Esophagus squamous epithelium (tissue), 5 donors: ENCODE results near the gene BTG2. TPM values are rescaled to one million over a fixed set of nuclear protein-coding genes. Genes with fewer than 3 reads are reported as not detected.

ENCODE experiments used
- DNase-seq: peaks from one replicate; lab custom pipeline; 2025; lab: John Stamatoyannopoulos, UW
- H3K27ac ChIP-seq, 4 donors: fragments of 200-600 bp; sonication (generic); one replicate each; pipeline ENCODE4 v1.5.1; 2016 to 2019; ENCODE audit warnings: mild to moderate bottlenecking in 1 of 4
- H3K27me3 ChIP-seq, 4 donors: fragments of 200-600 bp; sonication (generic); 1 replicate in 3 of 4; 2 replicates in 1 of 4; pipeline versions ENCODE4 v1.5.1 to v1.6.0; 2017 to 2021; ENCODE audit warnings: antibody characterized with exemption in 1 of 4
- H3K36me3 ChIP-seq, 3 donors: fragments of 200-600 bp; sonication (generic); one replicate each; pipeline ENCODE4 v1.5.1; 2016 to 2019
- H3K4me1 ChIP-seq, 3 donors: fragments of 200-600 bp; sonication (generic); one replicate each; pipeline ENCODE4 v1.5.1; 2017 to 2019
- H3K4me3 ChIP-seq, 4 donors: fragments of 200-600 bp; sonication (generic); 1 replicate in 3 of 4; 2 replicates in 1 of 4; pipeline ENCODE4 v1.5.1; 2016 to 2019; ENCODE audit warnings: mild to moderate bottlenecking in 2 of 4, moderate library complexity in 1 of 4
- H3K9me3 ChIP-seq, 3 donors: fragments of 200-600 bp; sonication (generic); one replicate each; pipeline ENCODE4 v1.5.1; 2016 to 2019
- POLR2A ChIP-seq, 4 donors: fragments of 450-650 bp; IDR thresholded peaks; one replicate each; pipeline ENCODE4 v1.6.1; 2017; ENCODE audit warnings: antibody characterized with exemption in 4 of 4, mild to moderate bottlenecking in 4 of 4, moderate library complexity in 3 of 4
- WGBS, 2 donors: methylation state at CpG; one replicate each; pipeline ENCODE4 v1.1.5; 2018; 5-methylcytosine and 5-hydroxymethylcytosine counted together
- intact Hi-C: fragments of 100-400 bp; cut with DNase I; formaldehyde crosslinking; loops from one replicate; pipeline ENCODE4 v1.15.0; 2022
- total RNA-seq, 4 donors: library from RNA; depleted of rRNA; stranded (reverse); fragments of >200 nt; gene quantifications; one replicate each; pipeline ENCODE4 v1.1.0, GENCODE V29; 2016
- TF ChIP-seq, protein P1 (sequence below), 6 experiments: fragments of 450-650 bp in 4 of 6; fragments of 200-600 bp in 2 of 6; sonication (generic) in 2 of 6; IDR thresholded peaks; one replicate each; pipeline ENCODE4 v1.5.1; 2016 to 2019; ENCODE audit warnings: antibody characterized with exemption in 6 of 6, mild to moderate bottlenecking in 4 of 6, moderate library complexity in 4 of 6
- donor health status: DM: yes; HTN: yes; CAD: no.

The BTG2 gene
- total RNA-seq, 4 donors from 2014 or later, result 29.7 to 46.2 (median 41.3) TPM

DNA sequence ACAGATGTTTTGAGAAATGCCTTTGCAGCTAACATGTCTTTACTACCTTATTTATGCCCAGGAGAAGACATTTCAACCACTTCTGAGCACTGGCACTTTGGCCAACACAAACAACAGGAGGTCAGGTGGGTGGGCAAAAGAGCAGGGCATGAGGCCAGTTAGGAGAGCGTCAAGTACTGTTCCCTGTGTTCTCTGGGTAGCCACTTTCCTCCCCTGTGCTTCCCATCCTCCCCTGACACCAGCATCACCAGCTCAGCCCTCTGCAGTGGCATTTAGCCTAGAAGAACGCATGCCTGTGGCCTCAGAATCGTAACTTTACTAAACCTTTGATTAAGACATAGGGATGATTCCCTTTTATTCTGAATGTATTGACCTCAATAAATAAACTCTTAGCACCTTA is 18.3 kb downstream of the BTG2 start:
- peaks cover 62 to 86% (median 67%) of the 10 kb centered on the region in 3 donors for H3K4me1 ChIP-seq
- no peak for TF ChIP-seq POLR2A (IDR thresholded peaks at IDR 0.05)
- TF ChIP-seq, protein P1, sequence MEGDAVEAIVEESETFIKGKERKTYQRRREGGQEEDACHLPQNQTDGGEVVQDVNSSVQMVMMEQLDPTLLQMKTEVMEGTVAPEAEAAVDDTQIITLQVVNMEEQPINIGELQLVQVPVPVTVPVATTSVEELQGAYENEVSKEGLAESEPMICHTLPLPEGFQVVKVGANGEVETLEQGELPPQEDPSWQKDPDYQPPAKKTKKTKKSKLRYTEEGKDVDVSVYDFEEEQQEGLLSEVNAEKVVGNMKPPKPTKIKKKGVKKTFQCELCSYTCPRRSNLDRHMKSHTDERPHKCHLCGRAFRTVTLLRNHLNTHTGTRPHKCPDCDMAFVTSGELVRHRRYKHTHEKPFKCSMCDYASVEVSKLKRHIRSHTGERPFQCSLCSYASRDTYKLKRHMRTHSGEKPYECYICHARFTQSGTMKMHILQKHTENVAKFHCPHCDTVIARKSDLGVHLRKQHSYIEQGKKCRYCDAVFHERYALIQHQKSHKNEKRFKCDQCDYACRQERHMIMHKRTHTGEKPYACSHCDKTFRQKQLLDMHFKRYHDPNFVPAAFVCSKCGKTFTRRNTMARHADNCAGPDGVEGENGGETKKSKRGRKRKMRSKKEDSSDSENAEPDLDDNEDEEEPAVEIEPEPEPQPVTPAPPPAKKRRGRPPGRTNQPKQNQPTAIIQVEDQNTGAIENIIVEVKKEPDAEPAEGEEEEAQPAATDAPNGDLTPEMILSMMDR (IDR thresholded peaks at IDR 0.05), result no peak

DNA sequence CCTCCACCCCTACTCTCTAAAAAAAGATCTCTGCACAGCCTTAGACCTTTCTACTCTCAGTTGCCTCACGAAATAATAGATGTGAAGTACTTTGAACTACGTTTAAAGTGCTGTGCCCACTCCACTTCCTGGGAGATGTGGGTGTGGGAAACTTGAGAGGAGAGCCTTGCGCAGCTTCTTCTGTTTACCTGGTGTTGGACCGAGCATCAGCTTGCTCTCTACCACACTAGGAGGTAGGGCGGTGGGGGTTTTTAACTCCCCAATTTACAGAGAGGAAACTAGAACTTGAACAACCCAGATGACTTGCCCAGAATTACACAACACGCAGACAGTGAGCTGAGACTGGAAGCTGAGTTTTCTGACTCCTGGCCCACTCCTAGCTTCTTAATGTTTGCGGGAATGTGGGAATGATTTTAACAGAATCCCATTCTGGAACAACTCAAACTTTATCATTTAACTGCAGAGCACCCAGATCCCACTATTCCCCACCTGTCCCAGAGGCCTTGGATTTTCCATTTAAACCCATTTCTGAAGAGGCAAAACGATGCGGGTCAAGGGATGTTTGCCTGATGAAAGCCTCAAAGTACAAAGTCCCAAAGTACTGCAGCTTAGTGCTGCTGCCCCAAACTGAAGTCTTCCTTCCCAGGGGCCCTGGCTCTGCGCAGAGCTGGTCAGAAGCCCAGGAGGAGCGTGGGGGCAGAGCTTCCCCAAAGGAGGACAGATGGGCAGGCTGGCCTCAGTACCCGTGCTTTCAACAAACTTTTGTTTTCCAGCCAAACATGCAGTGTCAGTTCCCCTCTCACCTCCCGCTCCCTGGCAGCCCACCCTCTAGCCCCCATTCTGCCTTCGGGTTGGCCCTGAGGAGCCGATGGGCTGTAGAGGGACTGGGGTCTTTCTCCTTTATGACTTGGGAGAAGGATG is 19.0 kb downstream of the BTG2 start:
- Histone ChIP-seq H3K4me1 (peaks cover 64 to 87% (median 67%) of the 10 kb centered on the region in 3 donors), H3K4me3 (no peak overlapping the region), H3K27ac (peak overlapping the region; percentile 42 to 96 (median 88)), H3K9me3 (no peaks in the 10 kb centered on the region), H3K36me3 (no peaks in the 10 kb centered on the region), H3K27me3 (no peaks in the 10 kb centered on the region)
- intact Hi-C loops, result no loop called here
- no peak for DNase-seq
- TF ChIP-seq, protein P1 (IDR thresholded peaks at IDR 0.05), result no peak
- no peak for TF ChIP-seq POLR2A (IDR thresholded peaks at IDR 0.05)
- WGBS, 2 donors, result 74 to 75% methylated on average over 10 to 15 of the region's 15 CpGs

More for the DNA sequence above, 18.3 kb downstream of the BTG2 start:
- no peak overlapping the region for H3K4me3 ChIP-seq
- DNase-seq, result no peak
- no peaks in the 10 kb centered on the region for H3K27me3 ChIP-seq
- no peaks in the 10 kb centered on the region for H3K36me3 ChIP-seq
- intact Hi-C loops, result no loop called here
- peak overlapping the region; percentile 42 to 96 (median 88) for H3K27ac ChIP-seq
- H3K9me3 ChIP-seq, result no peaks in the 10 kb centered on the region
- 59 to 83% methylated on average over 3 of the region's 3 CpGs for WGBS, 2 donors

DNA sequence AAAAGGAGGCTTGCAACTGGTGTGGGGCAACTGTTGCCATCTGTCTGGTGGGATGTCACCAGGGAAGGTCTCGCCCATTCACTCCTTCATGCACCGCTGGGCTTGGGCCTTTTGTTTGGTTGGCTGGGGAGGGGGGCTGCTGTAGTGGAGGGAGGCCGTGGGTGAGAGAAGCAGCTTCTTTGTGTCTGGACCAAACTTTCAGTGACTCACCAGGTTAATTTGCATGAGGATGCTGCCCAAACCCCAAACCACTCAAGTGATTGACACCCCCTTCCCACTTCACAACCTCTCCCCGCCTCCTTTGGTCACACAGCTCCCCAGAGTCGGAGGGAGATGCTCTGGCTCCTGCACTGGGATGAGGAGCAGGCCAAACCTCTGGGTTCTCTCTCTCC is 19.7 kb downstream of the BTG2 start:
- Histone ChIP-seq H3K4me3 (no peak overlapping the region), H3K27me3 (no peaks in the 10 kb centered on the region), H3K4me1 (peaks cover 64 to 85% (median 67%) of the 10 kb centered on the region in 3 donors), H3K36me3 (no peaks in the 10 kb centered on the region), H3K9me3 (no peaks in the 10 kb centered on the region), H3K27ac (peak overlapping the region; percentile 42 to 96 (median 88))
- peak in 1 of 4 donors; percentile 58 for TF ChIP-seq POLR2A (IDR thresholded peaks at IDR 0.05)
- TF ChIP-seq, protein P1 (IDR thresholded peaks at IDR 0.05), result no peak
- WGBS, 2 donors, result 29 to 42% methylated on average over 2 to 5 of the region's 5 CpGs
- no peak for DNase-seq
- intact Hi-C loops, result no loop called here

DNA sequence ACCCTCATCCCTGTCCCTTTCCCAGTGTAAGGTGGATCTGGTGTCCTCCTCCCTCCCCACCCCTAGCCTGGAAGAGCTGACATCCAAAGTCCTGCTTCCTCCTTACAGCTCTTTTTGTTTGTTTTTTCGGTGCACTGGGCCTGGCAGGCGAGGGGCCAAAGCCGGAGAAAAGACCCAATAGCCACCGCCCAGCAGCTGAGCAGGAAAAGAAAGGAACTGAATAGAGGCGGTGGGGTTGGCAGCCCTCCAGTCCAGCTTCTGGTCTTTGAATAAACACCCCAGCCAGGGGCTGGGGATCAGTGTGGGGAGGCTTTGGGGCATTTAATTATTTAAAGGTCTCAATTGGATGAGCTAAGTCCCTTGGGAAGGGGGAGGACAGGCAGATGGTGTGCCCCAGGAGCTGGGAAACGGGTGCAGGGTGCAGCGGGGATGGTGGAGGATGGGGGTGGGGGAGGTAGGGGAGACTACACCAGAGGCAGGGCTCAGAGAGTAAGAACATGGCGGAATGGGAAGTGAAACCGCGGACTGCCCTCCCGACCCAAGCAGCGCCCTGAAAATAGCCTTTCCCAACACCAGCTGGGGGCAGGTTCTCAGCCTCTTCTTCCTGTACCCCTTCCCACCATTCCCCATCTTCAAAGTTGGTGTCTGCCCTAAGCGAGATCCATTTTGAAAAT is 20.2 kb downstream of the BTG2 start:
- no peak for TF ChIP-seq POLR2A (IDR thresholded peaks at IDR 0.05)
- TF ChIP-seq, protein P1 (IDR thresholded peaks at IDR 0.05), result no peak
- 66 to 78% methylated on average over 9 to 10 of the region's 13 CpGs for WGBS, 2 donors
- Histone ChIP-seq H3K4me1 (peaks cover 62 to 80% (median 64%) of the 10 kb centered on the region in 3 donors), H3K27ac (peak overlapping the region; percentile 42 to 96 (median 88)), H3K36me3 (no peaks in the 10 kb centered on the region), H3K27me3 (no peaks in the 10 kb centered on the region), H3K9me3 (no peaks in the 10 kb centered on the region), H3K4me3 (no peak overlapping the region)
- DNase-seq, result no peak
- intact Hi-C loops, result no loop called here
